ENCODE measurements around the gene CYTH4.

GRCh38 chr22:37260155-37260795 is 22.0 kb upstream of the CYTH4 start:
- TF ChIP-seq, protein P1, sequence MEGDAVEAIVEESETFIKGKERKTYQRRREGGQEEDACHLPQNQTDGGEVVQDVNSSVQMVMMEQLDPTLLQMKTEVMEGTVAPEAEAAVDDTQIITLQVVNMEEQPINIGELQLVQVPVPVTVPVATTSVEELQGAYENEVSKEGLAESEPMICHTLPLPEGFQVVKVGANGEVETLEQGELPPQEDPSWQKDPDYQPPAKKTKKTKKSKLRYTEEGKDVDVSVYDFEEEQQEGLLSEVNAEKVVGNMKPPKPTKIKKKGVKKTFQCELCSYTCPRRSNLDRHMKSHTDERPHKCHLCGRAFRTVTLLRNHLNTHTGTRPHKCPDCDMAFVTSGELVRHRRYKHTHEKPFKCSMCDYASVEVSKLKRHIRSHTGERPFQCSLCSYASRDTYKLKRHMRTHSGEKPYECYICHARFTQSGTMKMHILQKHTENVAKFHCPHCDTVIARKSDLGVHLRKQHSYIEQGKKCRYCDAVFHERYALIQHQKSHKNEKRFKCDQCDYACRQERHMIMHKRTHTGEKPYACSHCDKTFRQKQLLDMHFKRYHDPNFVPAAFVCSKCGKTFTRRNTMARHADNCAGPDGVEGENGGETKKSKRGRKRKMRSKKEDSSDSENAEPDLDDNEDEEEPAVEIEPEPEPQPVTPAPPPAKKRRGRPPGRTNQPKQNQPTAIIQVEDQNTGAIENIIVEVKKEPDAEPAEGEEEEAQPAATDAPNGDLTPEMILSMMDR (IDR thresholded peaks at IDR 0.05), result no peak
- TF ChIP-seq POLR2A (IDR thresholded peaks at IDR 0.05), result no peak

Data from Peyer's patch (tissue), 4 donors.